Neural progenitor cell (in vitro differentiated cells): ENCODE results near the gene NARS2. TPM values are rescaled to one million over a fixed set of nuclear protein-coding genes. Genes with fewer than 3 reads are reported as not detected.
"Not testable (repeated sequence)": the region's sequence is repeated elsewhere in the genome, so short reads cannot be mapped to it uniquely, and the experiment has no call there.

Experiments used
- DNase-seq: peaks from one replicate; pipeline ENCODE4 v3.0.0-alpha.2; 2016; ENCODE audit warnings: low spot score
- H2AFZ ChIP-seq: fragments of 200-600 bp; sonication (generic); replicated peaks from 2 replicates; pipeline ENCODE4 v1.6.1; 2016; ENCODE audit warnings: antibody characterized with exemption
- H3F3A ChIP-seq: fragments of 200-600 bp; sonication (generic); 2 replicates; pipeline ENCODE4 v1.6.1; 2016; ENCODE audit warnings: antibody characterized with exemption, low read depth
- H3K27ac ChIP-seq: fragments of 200-600 bp; sonication (generic); 2 replicates; pipeline ENCODE4 v1.5.1; 2016; ENCODE audit warnings: mild to moderate bottlenecking
- H3K27me3 ChIP-seq: fragments of 200-600 bp; sonication (generic); 2 replicates; pipeline ENCODE4 v1.6.1; 2016; ENCODE audit warnings: mild to moderate bottlenecking, moderate library complexity
- H3K36me3 ChIP-seq: fragments of 200-600 bp; sonication (generic); 2 replicates; pipeline ENCODE4 v1.5.1; 2016
- H3K4me1 ChIP-seq: fragments of 200-600 bp; sonication (generic); 2 replicates; pipeline ENCODE4 v1.6.1; 2016; ENCODE audit warnings: mixed run types
- H3K4me2 ChIP-seq: fragments of 200-600 bp; sonication (generic); 2 replicates; pipeline ENCODE4 v1.6.1; 2016
- H3K4me3 ChIP-seq: fragments of 200-600 bp; sonication (generic); 2 replicates; pipeline ENCODE4 v1.5.1; 2016
- H3K79me2 ChIP-seq: fragments of 200-600 bp; sonication (generic); 2 replicates; pipeline ENCODE4 v1.6.1; 2016; ENCODE audit warnings: low read depth
- H3K9ac ChIP-seq: fragments of 200-600 bp; sonication (generic); 2 replicates; pipeline ENCODE4 v1.6.1; 2016
- H3K9me3 ChIP-seq: fragments of 200-600 bp; sonication (generic); 2 replicates; pipeline ENCODE4 v1.5.1; 2016; ENCODE audit warnings: low read depth
- H4K20me1 ChIP-seq: fragments of 200-600 bp; sonication (generic); 2 replicates; pipeline ENCODE4 v1.6.1; 2016; ENCODE audit warnings: low read depth
- H3K27ac Mint-ChIP-seq: 3 replicates; pipeline ENCODE4 v1.8.0; 2021; ENCODE audit warnings: mixed read lengths
- H3K27me3 Mint-ChIP-seq: 2 replicates; pipeline ENCODE4 v1.8.0; 2022; ENCODE audit warnings: low read depth, mild to moderate bottlenecking, inconsistent platforms, moderate library complexity, mixed read lengths; ENCODE audit not compliant: insufficient read depth
- H3K36me3 Mint-ChIP-seq: 3 replicates; pipeline ENCODE4 v1.8.0; 2021; ENCODE audit warnings: mixed read lengths
- H3K4me1 Mint-ChIP-seq: 3 replicates; pipeline ENCODE4 v1.8.0; 2021; ENCODE audit warnings: mixed read lengths
- H3K4me3 Mint-ChIP-seq: 3 replicates; pipeline ENCODE4 v1.8.0; 2021; ENCODE audit warnings: mild to moderate bottlenecking, moderate library complexity, mixed read lengths
- H3K9me3 Mint-ChIP-seq: 3 replicates; pipeline ENCODE4 v1.8.0; 2020; ENCODE audit warnings: mixed read lengths
- EZH2 ChIP-seq: fragments of 200-600 bp; sonication (generic); IDR thresholded peaks from 2 replicates; pipeline ENCODE4 v1.6.1; 2017; ENCODE audit warnings: antibody characterized with exemption, mild to moderate bottlenecking, moderate library complexity
- EZH2phosphoT487 ChIP-seq: fragments of 200-600 bp; sonication (generic); IDR thresholded peaks from 2 replicates; pipeline ENCODE4 v1.6.1; 2017; ENCODE audit warnings: antibody characterized with exemption
- total RNA-seq: library from RNA; depleted of rRNA; stranded (reverse); fragments of >200 nt; gene quantifications from 2 replicates; pipeline ENCODE4 v1.2.3, GENCODE V29; 2015; ENCODE audit warnings: low replicate concordance
- TF ChIP-seq, protein P1 (sequence below): fragments of 200-600 bp; sonication (generic); IDR thresholded peaks from 2 replicates; pipeline ENCODE4 v1.5.1; 2017; ENCODE audit warnings: antibody characterized with exemption, mild to moderate bottlenecking

Gene NARS2
- total RNA-seq, 1 donor from 2014 or later = 53.0 TPM

DNA sequence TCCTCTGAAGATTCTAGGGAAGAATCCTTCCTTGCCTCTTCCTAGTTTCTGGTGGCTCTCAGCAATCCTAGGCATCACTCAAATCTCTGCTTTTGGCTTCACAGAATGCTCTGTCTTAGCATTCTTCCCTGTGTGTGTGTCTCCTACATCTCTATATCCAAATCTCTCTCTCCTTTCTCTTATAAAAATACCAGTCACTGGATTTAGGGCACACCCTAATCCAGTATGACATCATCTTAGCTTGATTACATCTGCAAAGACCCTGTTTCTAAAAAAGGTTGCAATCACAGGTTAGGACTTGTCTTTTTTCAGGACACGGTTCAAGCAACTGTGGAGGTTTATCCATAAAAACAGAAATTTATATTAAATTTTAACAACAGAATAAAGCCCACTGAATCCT lies 54.4 kb downstream of the NARS2 start:
- no peak overlapping the region for H3K4me3 Mint-ChIP-seq
- Histone ChIP-seq H3K27me3 (no peaks in the 10 kb centered on the region), H3K9me3 (no peaks in the 10 kb centered on the region), H3K27ac (no peak overlapping the region), H3K4me1 (no peaks in the 10 kb centered on the region), H3F3A (no peaks in the 10 kb centered on the region), H2AFZ (no peak overlapping the region), H3K9ac (no peak overlapping the region), H3K4me3 (no peak overlapping the region), H4K20me1 (no peaks in the 10 kb centered on the region), H3K4me2 (no peak overlapping the region), H3K36me3 (no peaks in the 10 kb centered on the region), H3K79me2 (no peaks in the 10 kb centered on the region)
- TF ChIP-seq, protein P1, sequence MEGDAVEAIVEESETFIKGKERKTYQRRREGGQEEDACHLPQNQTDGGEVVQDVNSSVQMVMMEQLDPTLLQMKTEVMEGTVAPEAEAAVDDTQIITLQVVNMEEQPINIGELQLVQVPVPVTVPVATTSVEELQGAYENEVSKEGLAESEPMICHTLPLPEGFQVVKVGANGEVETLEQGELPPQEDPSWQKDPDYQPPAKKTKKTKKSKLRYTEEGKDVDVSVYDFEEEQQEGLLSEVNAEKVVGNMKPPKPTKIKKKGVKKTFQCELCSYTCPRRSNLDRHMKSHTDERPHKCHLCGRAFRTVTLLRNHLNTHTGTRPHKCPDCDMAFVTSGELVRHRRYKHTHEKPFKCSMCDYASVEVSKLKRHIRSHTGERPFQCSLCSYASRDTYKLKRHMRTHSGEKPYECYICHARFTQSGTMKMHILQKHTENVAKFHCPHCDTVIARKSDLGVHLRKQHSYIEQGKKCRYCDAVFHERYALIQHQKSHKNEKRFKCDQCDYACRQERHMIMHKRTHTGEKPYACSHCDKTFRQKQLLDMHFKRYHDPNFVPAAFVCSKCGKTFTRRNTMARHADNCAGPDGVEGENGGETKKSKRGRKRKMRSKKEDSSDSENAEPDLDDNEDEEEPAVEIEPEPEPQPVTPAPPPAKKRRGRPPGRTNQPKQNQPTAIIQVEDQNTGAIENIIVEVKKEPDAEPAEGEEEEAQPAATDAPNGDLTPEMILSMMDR = no peak
- TF ChIP-seq EZH2phosphoT487 (no peak), EZH2 (no peak)
- no peak for DNase-seq
- no peak overlapping the region for H3K27ac Mint-ChIP-seq
- H3K27me3 Mint-ChIP-seq = no peaks in the 10 kb centered on the region
- no peaks in the 10 kb centered on the region for H3K4me1 Mint-ChIP-seq
- H3K36me3 Mint-ChIP-seq = peaks cover 12% of the 10 kb centered on the region
- no peaks in the 10 kb centered on the region for H3K9me3 Mint-ChIP-seq

GRCh38 chr11:78516281-78516680 lies 58.4 kb downstream of the NARS2 start:
- Histone ChIP-seq H3K27me3 (no peaks in the 10 kb centered on the region), H3K9me3 (no peaks in the 10 kb centered on the region), H3F3A (no peaks in the 10 kb centered on the region), H3K9ac (no peak overlapping the region), H3K79me2 (no peaks in the 10 kb centered on the region), H4K20me1 (no peaks in the 10 kb centered on the region), H3K4me3 (no peak overlapping the region), H3K36me3 (no peaks in the 10 kb centered on the region), H3K4me1 (no peaks in the 10 kb centered on the region), H3K27ac (no peak overlapping the region), H2AFZ (no peak overlapping the region), H3K4me2 (no peak overlapping the region)
- H3K27me3 Mint-ChIP-seq = no peaks in the 10 kb centered on the region
- H3K27ac Mint-ChIP-seq = no peak overlapping the region
- no peak overlapping the region for H3K4me3 Mint-ChIP-seq
- TF ChIP-seq, protein P1 = no peak
- TF ChIP-seq EZH2 (no peak), EZH2phosphoT487 (no peak)
- peaks cover 5% of the 10 kb centered on the region for H3K9me3 Mint-ChIP-seq
- no peak for DNase-seq
- H3K36me3 Mint-ChIP-seq = peaks cover 15% of the 10 kb centered on the region
- H3K4me1 Mint-ChIP-seq = no peaks in the 10 kb centered on the region

- H3K27ac Mint-ChIP-seq = no peak overlapping the region
- no peak overlapping the region for H3K4me3 Mint-ChIP-seq
- Histone ChIP-seq H3K9me3 (peaks cover 8% of the 10 kb centered on the region), H3K9ac (no peak overlapping the region), H4K20me1 (no peaks in the 10 kb centered on the region), H3F3A (no peaks in the 10 kb centered on the region), H3K4me2 (no peak overlapping the region), H3K27ac (no peak overlapping the region), H3K27me3 (no peaks in the 10 kb centered on the region), H3K79me2 (no peaks in the 10 kb centered on the region), H2AFZ (no peak overlapping the region), H3K36me3 (no peaks in the 10 kb centered on the region), H3K4me3 (no peak overlapping the region), H3K4me1 (no peaks in the 10 kb centered on the region)
- TF ChIP-seq EZH2 (no peak), EZH2phosphoT487 (no peak)
- TF ChIP-seq, protein P1 = no peak
- DNase-seq = no peak
- peaks cover 23% of the 10 kb centered on the region for H3K36me3 Mint-ChIP-seq
- H3K4me1 Mint-ChIP-seq = no peaks in the 10 kb centered on the region
- no peaks in the 10 kb centered on the region for H3K27me3 Mint-ChIP-seq
- H3K9me3 Mint-ChIP-seq = peaks cover 13% of the 10 kb centered on the region
Measured at GRCh38 chr11:78514922-78515502, 59.7 kb downstream of the NARS2 start.

- H3K4me2 ChIP-seq, H4K20me1 ChIP-seq, H3K4me3 Mint-ChIP-seq, H3F3A ChIP-seq, H3K9ac ChIP-seq, H3K27ac ChIP-seq, H3K4me1 ChIP-seq, H3K27me3 ChIP-seq, H3K79me2 ChIP-seq, H2AFZ ChIP-seq, H3K27ac Mint-ChIP-seq, H3K4me1 Mint-ChIP-seq, H3K4me3 ChIP-seq, DNase-seq, H3K27me3 Mint-ChIP-seq, H3K36me3 ChIP-seq, H3K9me3 ChIP-seq: not testable (repeated sequence)
- Mint-ChIP-seq H3K9me3 (peaks cover 22% of the 10 kb centered on the region), H3K36me3 (peaks cover 26% of the 10 kb centered on the region)
Measured at GRCh38 chr11:78513085-78513484, 61.6 kb downstream of the NARS2 start.
